GDM1 (cell line): Measurements from ENCODE around the gene WDFY2.

Source experiments
- DNase-seq: peaks from one replicate; lab custom pipeline; 2025; lab: John Stamatoyannopoulos, UW

The WDFY2 gene

DNA sequence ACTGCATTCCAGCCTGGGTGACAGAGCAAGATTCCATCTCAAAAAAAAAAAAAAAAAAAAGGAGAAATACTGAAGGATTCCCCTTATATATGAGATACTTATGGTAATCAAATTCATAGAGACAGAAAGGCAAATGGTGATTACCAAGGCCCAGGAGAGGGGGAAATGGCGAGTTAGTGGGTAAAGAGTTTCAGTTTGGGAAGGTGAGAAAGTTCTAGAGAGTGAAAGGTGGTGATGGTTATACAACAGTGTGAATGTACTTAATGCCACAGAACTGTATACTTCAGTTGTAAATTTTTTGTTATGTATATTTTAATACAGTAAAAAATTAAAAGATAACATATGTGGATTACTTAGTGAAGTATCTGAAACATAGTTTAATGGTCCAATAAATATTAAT lies 129.5 kb downstream of the WDFY2 start:
- no peak for DNase-seq

DNA sequence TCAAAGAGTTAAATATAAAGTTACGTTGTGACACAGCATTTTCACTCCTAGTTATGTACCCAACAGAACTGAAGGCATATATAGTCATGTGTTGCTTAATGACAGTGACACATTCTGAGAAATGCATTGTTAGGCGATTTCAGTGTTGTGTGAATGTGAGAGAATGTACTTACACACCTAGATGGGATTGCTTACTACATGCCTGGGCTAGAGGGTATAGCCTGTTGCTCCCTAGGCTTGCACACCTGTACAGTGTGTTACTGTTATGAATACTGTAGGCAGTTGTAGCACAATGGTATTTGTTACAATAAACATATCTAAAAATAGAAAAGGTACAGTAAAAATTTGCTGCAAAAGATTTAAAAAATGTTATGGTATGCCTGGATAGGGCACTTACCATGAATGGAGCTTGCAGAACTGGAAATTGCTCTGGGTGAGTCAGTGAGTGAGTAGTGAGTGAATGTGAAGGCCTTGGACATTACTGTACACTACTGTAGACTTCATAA lies 130.5 kb downstream of the WDFY2 start:
- peak; percentile 26 for DNase-seq

DNA sequence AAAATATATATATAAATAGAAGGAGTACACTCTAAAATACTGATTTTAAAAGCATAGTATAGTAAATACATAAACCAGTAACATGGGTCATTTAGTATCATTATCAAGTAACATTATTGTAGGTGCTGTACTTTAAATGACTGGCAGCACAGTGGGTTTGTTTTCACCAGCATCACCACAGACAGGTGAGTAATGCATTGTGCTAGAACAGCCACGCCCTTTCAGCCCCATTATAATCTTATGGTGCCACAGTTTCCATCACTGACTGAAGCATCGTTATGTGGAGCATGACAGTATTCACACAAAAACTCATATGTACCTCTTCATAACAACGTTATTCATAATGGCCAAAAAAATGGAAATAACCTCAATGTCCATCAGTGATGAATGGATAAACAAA lies 131.4 kb downstream of the WDFY2 start:
- DNase-seq = no peak

DNA sequence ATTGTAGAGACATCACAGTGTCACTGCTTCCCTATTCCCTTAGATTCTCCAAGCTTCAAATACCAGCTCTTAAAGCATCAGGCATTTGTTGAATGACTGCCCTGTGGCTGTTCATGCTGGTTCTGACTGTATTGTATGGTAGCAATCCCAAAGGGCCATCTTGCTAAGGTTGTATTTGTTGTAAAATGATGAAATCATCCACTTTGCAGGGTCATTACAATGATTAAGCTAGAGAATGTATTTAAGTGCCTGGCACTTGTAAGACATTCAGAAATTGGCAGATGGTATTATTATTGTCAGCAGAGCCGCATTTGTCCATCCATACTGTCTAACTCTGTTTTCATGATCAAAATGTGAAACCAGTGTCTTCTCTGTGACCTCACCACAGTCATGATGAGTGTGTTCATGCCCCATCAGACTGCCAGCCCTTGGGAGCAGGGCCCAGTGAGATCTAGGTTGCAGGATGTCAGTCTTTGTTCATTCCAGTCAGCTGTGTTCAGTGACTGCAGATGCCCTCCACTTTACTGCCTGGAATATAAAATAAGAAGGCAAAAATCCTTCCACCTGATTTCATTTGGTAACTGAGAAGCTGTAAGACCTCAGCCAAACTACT lies 133.6 kb downstream of the WDFY2 start:
- DNase-seq = no peak

DNA sequence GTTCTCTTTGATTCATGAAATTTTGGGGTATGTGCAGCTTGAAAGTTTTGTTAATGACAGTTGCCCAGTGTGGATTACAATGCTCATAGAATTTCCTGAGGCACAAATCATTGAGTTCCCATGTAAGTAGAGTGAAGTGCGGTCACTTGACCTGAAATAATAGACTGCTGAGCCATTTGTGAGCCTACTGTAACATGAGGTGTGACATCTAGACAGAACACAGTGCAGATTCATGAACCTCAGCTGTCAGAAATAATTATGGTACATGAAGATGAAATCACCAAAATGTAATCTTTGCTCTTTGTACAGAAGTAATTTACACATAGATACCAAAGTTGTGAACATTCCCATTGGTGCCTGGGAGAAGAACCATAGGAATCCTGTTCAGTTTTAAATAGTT lies 135.1 kb downstream of the WDFY2 start:
- DNase-seq = no peak

DNA sequence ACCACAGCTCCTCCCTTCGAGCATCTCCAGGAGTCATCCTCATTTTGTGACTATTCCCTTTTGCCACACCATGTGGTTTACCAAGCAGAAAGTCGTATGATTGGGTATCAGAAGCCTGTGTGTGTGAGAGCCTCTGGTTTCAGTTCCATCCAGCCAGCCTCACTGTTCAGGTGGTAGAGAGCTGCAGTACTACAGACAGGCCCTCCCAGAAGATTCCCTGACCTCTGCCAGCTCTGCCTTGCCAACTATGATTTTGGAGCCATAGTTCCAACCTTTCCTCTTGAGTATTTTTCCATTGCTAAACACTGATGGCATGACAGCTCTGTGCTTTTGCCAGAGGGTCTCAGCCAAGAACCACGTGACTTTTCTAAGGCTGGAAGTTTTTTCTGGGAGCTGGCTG lies 137.2 kb downstream of the WDFY2 start:
- no peak for DNase-seq

DNA sequence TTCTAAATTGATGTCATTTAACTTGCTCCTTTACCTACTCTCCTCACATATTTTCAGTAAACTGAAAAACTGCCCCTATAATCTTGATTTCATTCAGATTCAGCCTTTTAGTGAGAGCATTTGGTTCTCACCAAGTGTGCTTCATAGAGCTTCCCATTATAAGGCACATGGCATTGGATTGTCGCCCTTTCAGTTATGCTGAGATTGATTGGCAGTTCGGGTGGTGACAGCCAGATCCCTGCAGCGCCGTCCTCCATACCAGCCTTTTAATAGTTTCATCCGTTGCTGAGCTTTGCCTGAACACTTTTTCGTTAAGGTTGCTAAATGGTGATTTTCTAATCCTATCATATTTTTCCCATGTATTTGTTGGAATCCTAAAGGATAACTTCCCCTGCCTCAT lies 139.3 kb downstream of the WDFY2 start:
- no peak for DNase-seq

DNA sequence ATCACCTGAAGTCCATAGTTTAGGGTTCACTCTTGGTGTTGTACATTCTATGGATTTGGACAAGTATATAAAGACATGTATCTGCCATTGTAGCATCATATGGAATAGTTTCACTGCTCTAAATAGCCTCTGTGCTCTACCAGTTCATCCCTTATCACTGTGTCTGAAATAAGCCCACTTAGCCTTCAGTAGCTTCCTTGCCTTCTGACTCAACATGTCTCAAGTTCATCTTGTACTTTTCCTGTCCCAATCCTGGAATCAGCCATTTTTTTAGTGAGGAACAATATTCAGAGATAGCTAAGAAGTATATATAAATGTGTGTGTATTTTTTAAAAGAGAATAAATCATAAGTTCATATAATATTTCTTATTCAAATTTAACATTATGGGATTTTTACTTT lies 140.5 kb downstream of the WDFY2 start:
- DNase-seq = no peak

DNA sequence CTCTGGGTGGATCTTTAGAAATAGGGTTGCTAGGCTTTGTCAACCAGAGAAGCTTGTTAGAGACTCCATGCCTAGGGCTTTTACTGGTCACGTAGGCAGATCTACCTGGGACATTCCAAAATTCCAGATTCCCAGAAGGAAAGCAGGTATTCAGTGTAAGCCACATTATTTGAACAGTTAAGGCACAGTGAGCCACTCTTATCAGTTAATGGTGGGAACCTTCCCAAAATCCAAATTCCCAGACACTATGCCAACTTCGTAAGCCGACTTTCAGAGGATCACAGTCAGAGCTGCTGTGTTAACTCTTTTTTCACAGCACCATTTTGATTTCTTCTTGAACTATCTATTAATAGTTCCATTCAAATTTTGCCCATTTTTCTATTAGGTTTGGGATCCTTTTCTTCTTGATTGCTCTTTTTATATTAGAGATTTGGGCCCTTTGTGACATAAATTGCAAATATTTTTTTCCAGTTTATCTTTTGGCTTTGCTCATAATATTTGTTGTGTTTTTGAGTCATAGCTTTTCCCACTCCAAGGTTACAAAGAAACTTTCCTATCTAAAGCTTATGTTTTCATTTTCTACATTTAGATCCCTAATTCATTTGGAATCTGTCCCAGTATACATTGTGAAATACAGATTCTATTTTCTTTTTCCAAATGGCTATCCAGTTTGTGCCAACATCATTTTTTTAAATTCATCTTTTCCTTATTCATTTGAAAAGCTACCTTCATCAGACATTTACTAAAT lies 142.4 kb downstream of the WDFY2 start:
- no peak for DNase-seq

DNA sequence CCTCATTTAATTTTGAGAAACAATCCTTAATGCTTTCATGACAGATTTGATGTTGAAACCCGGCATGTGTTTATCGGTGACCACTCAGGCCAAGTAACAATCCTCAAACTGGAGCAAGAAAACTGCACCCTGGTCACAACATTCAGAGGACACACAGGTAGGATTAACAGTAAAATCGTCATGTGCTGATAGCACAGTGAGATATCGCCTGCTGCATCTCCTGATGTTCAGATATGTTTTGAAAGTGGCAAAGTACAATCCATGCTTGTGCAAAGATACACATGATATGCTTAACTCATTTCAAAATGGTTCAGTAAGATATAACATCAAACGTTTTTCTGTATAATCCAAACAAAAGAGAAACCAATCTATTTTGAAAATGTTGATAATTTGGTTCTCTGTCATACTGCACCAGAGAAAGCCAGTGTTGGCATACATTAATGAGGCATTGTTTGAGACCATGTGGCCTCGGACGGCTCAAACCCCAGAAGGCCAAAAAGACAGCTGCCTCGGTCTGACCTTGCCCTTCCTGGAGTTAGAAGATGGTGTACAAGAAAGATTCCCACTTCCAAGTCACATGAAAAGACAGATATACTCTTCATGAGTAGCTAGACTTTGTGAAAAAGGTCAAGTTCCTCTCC lies 143.5 kb downstream of the WDFY2 start:
- DNase-seq = no peak

DNA sequence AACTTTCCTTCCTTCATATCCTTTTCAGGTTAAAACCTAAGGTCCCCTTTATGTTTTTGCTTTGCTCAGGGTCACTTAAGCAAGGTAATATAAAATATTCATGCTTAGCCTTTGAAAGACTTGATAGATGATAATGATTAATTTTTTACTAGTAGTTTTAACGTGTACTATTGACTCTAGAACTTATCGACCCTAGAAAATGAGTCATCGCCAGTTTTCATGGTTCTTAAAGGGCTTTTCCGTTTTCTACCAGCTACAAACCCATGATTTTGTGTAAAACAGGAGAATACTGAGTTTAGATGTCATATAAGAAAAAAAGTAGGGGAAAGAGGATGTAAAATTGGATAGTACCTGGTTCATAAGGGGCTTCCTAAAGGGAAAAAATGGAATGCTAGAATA lies 144.0 kb downstream of the WDFY2 start:
- DNase-seq = no peak

DNA sequence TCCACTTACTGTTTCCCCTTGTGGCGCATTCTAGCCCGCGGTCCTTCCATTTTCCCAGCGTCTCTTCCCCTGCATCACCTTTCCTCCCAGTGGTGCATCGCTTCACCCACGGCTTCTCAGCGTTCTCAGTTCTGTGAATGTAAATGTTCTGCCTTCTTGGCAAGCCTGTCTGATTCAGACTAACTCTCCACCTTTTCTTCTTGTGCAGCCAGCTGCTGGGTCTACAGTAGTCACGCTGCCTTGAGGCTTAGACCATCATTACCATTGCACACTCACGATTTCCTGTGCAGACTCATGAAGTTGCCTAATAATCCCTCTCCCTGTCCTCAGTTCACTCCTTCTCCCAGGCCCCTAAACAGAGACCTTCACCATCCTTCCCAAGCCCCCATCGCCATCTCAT lies 144.7 kb downstream of the WDFY2 start:
- no peak for DNase-seq

DNA sequence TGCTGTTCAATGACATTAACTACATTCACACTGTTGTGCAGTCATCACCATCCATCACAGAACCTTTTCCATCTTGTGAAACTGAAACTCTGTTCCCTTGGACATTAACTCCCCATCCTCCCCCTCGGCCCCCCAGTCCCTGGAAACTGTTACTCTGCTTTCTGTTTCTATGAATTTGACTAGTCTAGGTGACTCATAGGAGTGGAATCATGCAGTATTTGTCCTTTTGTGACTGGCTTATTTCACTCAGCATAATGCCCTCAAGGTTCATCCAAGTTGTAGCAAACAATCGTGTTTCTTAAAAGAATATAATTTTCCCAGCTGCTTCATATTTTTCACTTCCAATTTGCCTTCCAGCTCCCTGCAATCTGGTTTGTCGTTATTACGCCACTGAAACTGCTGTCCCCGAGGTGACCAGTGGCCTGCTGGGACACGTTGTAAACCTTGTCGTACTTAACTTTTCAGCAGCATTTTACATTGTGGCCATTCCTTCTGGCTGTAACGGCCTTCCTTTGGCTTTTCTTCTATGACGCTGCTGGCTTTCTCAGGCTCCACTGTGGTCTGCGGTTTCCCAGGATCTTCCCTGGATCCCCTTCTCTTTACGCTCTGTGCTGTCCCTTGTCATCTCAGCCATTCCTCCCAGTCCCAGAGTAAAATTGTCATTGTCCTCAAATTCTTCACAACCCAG lies 145.7 kb downstream of the WDFY2 start:
- no peak for DNase-seq

DNA sequence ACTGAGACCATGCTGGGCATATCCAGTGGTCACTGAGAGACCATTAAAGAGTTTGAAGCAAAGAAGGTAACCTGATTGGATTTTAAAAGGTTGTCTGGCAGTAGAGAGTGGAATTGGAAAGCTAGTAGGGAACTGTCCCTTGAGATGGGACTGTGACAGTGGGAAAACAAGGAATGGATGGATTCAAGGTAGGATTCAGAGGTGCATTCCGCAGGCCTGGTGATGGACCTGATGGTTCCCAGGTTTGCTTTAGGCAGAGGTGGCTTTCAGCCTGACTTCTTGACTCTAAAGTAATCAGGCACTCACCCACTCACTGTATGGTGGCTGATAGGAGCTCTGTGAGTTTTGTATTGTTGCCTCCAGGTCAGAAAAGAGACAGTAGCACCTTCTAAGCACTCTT lies 146.7 kb downstream of the WDFY2 start:
- DNase-seq = no peak

DNA sequence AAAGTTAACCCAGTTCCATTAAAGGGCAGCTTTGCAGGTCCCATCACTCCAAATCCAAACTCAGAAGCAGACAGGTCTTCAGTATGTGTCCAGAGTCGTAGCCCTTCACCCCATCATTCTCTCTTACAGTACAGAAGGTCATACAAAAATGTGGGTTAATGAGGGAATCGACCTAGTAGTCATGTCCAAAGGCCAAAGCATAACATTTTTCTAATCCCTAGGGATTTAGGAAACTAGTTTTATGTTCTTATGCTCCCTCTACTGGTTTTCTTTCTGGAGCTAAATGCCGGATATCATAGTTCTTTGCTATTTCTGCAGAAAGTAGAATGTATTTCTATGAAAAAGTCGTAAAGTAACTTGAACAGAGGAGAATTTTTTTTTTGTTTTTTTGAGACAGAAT lies 147.5 kb downstream of the WDFY2 start:
- DNase-seq = no peak

DNA sequence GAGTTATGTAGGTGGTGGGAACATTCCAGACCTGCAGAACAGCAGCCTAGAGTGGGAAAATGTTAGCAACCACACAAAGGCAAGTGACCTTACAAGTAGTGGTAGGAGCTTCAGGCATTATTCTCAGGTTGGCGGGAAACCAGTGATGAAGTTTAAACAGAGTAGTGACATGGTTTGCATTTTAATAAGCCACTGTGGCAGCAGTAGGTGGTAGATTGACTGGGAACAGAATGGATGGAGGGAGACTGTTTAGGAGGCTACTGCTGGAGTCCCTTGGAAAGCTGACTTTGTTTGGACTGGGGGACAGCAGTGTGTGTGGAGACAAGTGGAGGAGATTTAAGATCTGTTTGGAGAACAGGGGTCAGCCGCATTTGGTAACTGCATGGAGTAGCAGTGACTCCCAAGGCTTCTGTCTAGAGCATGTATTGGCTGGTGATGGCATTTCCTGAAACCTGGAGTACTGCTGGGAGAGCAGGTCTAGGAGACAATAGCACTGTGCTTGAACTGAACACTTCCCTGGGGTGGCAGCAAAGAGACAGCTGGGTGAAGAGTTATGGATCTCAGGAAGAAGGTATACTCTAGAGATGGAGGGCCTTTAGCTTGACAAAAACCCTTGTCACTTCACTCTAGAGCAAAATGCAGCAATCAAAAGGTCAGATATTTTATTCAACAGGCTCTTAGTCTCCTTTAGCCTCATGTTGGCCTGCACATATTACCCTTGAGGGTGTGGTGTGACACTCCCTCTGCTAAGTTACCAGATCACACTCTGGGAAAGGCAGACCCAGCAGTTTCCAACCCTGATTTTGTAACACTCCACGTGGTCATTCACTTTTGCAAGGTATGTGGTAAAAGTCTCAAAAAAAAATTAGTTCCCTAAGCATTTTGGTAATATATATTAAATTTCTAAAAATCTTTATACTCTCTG lies 149.4 kb downstream of the WDFY2 start:
- no peak for DNase-seq

DNA sequence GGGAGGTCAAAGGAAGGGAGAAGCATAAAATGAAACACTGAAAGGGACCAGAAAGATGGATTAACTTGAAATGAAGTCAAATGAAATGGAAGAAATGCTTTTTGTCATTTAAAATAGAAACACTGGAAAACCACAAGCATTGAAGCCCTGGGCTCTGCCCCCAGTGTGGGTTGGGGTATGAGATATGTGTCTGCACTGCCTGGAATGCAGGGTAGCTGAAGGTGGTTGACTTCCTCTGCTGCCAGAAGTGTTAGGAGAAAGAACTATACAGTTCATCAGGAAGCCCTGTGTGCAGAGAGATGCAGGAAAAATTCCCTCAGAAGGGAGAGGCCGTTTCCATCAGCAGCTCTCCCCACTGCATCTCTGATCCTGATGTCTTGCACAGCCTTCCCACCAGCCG lies 150.5 kb downstream of the WDFY2 start:
- no peak for DNase-seq

DNA sequence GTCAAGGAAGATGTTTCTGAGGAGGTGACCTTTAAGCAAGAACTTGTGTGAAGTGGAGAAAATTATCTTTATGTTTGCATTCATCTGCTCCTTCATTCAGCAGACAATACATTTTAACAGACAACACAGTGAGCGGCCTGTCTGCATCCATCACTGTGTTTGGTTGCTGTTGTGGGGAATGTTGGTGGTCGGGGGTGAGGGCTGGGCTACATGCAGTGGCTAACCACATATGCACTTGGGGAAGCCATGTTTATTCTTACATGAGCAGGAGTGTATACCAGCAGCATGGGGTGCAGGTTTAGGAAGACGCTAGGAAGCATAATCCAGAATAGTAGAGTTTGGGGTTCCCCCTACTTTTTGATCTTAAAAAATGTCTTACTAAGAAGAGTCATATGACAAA lies 153.3 kb downstream of the WDFY2 start:
- DNase-seq = no peak

DNA sequence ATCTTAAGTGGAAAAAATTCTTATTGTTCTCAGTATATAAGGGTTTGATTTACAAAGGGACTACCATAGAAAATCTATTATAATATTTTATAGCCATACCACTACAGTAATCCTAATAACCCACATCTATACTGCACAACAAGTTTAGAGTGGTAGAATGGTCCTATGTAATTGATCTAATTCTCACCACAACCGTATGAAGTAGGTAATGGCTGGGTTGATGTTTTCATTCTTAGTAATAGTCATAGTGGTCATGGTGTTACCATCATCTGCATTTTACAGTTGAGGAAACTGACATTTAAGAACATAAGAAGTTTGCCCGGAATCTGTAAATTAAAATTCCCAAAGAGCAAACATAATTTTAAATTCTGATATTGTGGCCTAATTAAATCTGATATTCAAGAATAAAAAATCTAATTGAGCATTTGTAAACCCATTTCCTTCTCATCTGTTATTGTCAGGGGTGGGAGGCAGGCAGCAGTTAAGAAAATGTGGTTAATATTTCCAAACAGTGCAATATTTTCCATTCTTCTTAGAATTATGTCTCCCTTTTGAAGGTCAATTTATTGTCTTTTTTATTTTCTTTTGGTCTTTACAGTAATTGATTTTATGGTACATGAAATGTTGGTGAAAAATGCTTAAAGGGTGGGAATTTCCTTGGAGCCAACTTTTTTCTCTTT lies 154.1 kb downstream of the WDFY2 start:
- DNase-seq = no peak

DNA sequence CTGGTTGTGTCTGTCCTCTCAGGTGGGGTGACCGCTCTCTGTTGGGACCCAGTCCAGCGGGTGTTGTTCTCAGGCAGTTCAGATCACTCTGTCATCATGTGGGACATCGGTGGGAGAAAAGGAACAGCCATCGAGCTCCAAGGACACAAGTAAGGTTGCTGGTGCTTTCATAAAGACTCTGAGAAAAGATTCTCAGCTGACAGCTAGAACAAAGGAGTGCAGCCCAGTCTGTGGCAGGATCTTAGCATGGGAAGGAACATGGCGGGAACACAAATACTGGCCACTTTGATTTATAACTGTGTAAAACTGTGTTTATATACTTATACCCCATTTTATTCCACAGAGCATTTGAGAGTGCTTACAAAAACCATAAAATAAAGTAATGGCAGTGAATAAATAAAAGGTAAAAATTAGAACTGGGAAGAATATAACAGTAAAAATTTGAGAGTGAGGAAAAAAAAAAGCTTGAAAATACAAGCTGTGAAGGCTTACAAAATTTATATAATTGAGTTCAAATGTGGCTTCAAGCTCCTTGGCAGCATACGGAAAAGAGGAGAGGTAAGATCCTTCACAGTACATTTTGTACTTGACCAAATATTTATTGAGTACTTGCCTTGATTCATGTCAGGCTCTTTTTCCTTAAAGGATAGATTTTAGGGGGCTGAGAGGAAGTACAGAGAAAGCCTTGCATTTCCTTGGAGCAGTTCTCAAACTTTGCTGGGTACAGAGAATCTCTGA lies 154.9 kb downstream of the WDFY2 start:
- DNase-seq = no peak
